Measurements from ENCODE around the gene ADAMTS2. TPM values are rescaled to one million over a fixed set of nuclear protein-coding genes. Genes with fewer than 3 reads are reported as not detected.

ADAMTS2 gene
- total and polyA plus RNA-seq, 2 donors (not counting 3 experiments of a cell fraction or from before 2014, with no cell fraction given), result not detected

DNA sequence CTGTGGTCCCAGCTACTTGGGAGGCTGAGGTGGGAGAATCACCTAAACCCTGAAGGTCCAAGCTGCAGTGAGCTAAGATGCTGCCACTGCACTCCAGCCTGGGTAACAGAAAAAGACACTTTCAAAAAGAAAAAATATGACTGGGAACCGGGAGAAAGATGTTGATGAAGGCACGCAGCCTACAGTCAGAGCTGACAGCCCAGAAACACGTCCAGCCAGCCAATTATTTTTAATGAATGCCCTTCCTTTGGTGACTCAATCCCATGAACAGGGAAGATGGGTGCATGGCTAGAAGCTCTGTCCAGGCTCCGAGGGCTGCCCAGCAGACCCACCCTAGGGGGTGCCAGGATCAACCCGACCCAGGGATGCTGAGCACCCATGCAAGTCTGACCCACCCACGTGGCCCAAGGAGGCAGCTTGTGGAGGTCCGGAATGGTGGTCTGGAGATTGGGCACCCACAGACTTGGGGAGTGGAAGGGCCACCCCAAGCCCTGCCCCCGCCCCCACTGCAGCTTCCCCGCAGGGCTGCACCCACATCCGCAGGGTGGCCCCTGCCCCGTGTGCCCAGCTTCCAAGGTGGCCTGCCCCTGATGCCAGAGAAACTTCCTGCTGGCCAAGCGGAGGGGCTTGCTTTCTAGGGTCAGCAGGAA is 51.0 kb downstream of the ADAMTS2 start:
- TF ChIP-seq POLR2A (IDR thresholded peaks at IDR 0.05; ENCODE audit: low read depth, low read length), result no peak
- no peak for TF ChIP-seq FOS (IDR thresholded peaks at IDR 0.05; ENCODE audit: borderline replicate concordance, insufficient read depth, low read length)
- TF ChIP-seq MYC (IDR thresholded peaks at IDR 0.05; ENCODE audit: low read depth, low read length), result no peak
- no peak for TF ChIP-seq GATA2 (IDR thresholded peaks at IDR 0.05; ENCODE audit: insufficient read depth, insufficient read length, low read depth, low read length)
- no peak for TF ChIP-seq POLR2AphosphoS5 (IDR thresholded peaks at IDR 0.05; ENCODE audit: insufficient read depth, low read depth, low read length)
- no peak for TF ChIP-seq JUN (IDR thresholded peaks at IDR 0.05; ENCODE audit: borderline replicate concordance, insufficient read depth, insufficient read length, low read depth)
- TF ChIP-seq, protein P1, sequence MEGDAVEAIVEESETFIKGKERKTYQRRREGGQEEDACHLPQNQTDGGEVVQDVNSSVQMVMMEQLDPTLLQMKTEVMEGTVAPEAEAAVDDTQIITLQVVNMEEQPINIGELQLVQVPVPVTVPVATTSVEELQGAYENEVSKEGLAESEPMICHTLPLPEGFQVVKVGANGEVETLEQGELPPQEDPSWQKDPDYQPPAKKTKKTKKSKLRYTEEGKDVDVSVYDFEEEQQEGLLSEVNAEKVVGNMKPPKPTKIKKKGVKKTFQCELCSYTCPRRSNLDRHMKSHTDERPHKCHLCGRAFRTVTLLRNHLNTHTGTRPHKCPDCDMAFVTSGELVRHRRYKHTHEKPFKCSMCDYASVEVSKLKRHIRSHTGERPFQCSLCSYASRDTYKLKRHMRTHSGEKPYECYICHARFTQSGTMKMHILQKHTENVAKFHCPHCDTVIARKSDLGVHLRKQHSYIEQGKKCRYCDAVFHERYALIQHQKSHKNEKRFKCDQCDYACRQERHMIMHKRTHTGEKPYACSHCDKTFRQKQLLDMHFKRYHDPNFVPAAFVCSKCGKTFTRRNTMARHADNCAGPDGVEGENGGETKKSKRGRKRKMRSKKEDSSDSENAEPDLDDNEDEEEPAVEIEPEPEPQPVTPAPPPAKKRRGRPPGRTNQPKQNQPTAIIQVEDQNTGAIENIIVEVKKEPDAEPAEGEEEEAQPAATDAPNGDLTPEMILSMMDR (IDR thresholded peaks at IDR 0.05; ENCODE audit: extremely low read depth in 1 of 2, insufficient read depth in 1 of 2, low read depth in 1 of 2, low read length in 2 of 2), result no peak
- no peak for TF ChIP-seq EZH2 (IDR thresholded peaks at IDR 0.05; ENCODE audit: borderline replicate concordance, low read depth, low read length, severe bottlenecking)
- TF ChIP-seq, protein P2, sequence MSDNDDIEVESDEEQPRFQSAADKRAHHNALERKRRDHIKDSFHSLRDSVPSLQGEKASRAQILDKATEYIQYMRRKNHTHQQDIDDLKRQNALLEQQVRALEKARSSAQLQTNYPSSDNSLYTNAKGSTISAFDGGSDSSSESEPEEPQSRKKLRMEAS (IDR thresholded peaks at IDR 0.05; ENCODE audit: insufficient read depth, insufficient read length), result no peak
- no peaks in the 10 kb centered on the region for H3K9me3 ChIP-seq (replicated peaks; ENCODE audit: control insufficient read depth, insufficient read depth, low read length)
- H3K9ac ChIP-seq (replicated peaks; ENCODE audit: extremely low read depth, insufficient read depth, low read length), result no peak overlapping the region
- intact Hi-C loops (cut with micrococcal nuclease), result no loop called here
- H3K79me2 ChIP-seq (ENCODE audit: control insufficient read depth, insufficient read depth, low read length), result no peaks in the 10 kb centered on the region
- H3K4me3 ChIP-seq (replicated peaks in 1 of 3; ENCODE audit: insufficient read depth in 1 of 3, low read depth in 1 of 3, low read length in 3 of 3), result no peak overlapping the region
- ChIA-PET CTCF (no interaction called here), POLR2A (no interaction called here)
- FAIRE-seq (no peak), DNase-seq (ENCODE audit: low read depth, low spot score) (no peak)
- no peak overlapping the region for H3K4me2 ChIP-seq (ENCODE audit: insufficient read depth, low read length)
- H3K36me3 ChIP-seq (ENCODE audit: control insufficient read depth in 2 of 2, extremely low read depth in 1 of 2, insufficient read depth in 2 of 2, low read length in 2 of 2), result no peaks in the 10 kb centered on the region
- BruUV-seq (replicated peaks), result no TSS peak
- H2AFZ ChIP-seq (ENCODE audit: low read depth, low read length), result no peak overlapping the region
- no peaks in the 10 kb centered on the region for H3K9me1 ChIP-seq (replicated peaks; ENCODE audit: control insufficient read depth, extremely low read depth, insufficient read depth, low read length)
- H4K20me1 ChIP-seq (replicated peaks; ENCODE audit: control insufficient read depth, extremely low read depth, insufficient read depth, low read length), result no peaks in the 10 kb centered on the region
- dilution Hi-C loops (cut with MboI; ENCODE audit: extremely low pct_ligation_motif_present, low sequenced_read_pairs), result no loop called here
- H3K4me1 ChIP-seq (ENCODE audit: control insufficient read depth, extremely low read depth, insufficient read depth, low read length), result no peaks in the 10 kb centered on the region
- H3K27me3 ChIP-seq (ENCODE audit: control insufficient read depth in 2 of 2, insufficient read depth in 2 of 2, low read length in 2 of 2), result no peaks in the 10 kb centered on the region
- H3K27ac ChIP-seq (ENCODE audit: insufficient read depth, low read depth, low read length), result no peak overlapping the region
